ENCODE data around the gene FSIP1. TPM values are rescaled to one million over a fixed set of nuclear protein-coding genes. Genes with fewer than 3 reads are reported as not detected.
"Not testable (repeated sequence)": the region's sequence is repeated elsewhere in the genome, so short reads cannot be mapped to it uniquely, and the experiment has no call there.

Gene FSIP1
- 3.0 TPM for total RNA-seq
- 0.27 TPM for polyA plus RNA-seq

DNA sequence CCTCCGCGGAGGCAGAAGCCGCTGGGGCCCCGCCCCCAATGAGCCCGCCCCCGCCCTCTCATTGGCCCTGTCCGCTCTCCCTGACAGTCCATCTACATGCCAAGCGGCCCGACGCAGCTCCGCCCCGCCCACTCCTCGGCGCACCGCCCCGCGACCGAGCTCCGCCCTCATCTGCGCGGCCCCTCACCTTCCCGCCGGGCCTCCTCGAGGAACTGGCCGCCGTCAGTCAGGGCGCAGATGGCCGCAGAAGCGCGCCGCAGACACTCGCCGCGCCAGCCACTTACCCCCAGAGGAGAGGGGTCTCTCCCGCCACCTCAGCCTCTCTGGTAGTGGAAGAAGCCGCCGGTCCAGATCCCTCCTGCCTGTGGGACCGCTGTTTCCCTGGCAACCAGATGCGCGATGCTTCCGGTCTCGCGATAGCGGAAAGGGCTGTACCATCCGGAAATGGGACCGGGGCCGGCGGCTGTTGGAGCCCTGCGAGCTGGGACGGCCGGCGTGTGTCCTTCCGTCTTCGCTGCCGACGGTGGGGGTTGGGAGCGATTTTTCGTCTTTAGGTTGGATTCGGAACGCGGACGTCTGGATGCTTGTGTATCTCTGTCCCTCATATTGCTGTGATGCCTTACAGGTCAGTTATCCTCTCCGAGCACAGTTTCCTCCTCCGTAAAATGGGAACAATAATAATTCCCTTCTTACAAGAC, at the start of gene FSIP1:
FSIP1 (minus strand) TSS at position 401 of the 698 bp plus-strand sequence. CDS start 6,317 bp downstream, outside the sequence.
- H3K36me3 ChIP-seq (ENCODE audit: insufficient read depth): no peaks in the 10 kb centered on the region
- peak within 1 kb of the TSS; percentile 51 for H3K27ac ChIP-seq (ENCODE audit: low read depth)
- H3K4me3 ChIP-seq (ENCODE audit: low read depth, low read length): peak within 1 kb of the TSS; percentile 59
- H3K4me1 ChIP-seq (ENCODE audit: insufficient read depth): no peaks in the 10 kb centered on the region
- peak; percentile 92 for DNase-seq (ENCODE audit: extremely low spot score)
- WGBS: under 1% methylated on average over 64 of the region's 64 CpGs

DNA sequence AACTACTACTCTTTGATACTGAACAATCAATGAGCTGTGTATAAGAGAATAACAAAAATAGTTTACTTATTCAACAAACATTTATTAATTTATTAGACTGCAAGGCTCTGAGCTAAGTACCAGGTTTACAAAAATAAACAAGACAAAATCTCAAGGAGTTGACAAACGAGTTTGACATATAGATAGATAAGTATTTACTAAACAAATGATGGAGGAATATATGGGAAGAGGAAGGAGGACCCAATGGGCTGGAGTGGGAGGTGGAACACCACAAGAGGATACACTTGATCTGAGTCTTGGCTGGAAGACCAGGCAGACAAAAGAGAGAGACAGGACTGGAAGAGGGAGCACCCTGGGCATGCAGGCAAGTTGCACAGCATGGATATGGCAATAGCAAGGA, 47.5 kb upstream of the FSIP1 start:
- no peak overlapping the region for H3K27ac ChIP-seq (ENCODE audit: low read depth)
- H3K36me3 ChIP-seq (ENCODE audit: insufficient read depth): no peaks in the 10 kb centered on the region
- no peaks in the 10 kb centered on the region for H3K4me1 ChIP-seq (ENCODE audit: insufficient read depth)
- no peak for DNase-seq (ENCODE audit: extremely low spot score)
- H3K4me3 ChIP-seq (ENCODE audit: low read depth, low read length): no peak overlapping the region
- 43% methylated on average over 1 of the region's 1 CpG for WGBS

DNA sequence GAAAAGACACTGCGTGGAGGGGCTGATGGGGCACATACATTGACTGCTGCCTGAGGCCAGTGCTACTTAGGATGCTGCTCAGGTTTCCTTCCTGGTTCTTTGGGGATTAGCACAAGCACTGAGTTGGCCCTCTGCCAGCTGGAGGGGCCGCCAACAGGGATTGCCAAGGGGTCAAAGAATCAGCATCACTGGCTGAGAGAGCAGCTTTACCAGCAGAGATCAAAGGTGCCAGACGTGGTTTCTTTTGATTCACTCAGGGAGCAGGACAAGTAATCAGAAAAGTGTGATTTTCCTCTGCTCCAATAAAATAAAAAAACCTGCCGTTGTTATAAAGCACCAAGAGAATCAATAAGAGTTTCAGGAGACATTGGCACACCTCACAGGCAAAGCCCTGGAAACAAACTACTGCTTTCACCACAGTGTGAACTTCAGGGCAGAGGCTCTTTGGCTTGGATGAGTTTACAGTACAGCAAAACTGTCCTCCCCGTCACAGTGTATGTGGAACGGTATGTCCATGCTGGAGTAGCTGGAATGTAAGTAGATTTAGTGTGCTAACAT, 45.8 kb upstream of the FSIP1 start:
- Histone ChIP-seq H3K4me1 (ENCODE audit: insufficient read depth) (no peaks in the 10 kb centered on the region), H3K36me3 (ENCODE audit: insufficient read depth) (no peaks in the 10 kb centered on the region), H3K27ac (ENCODE audit: low read depth) (no peak overlapping the region), H3K4me3 (ENCODE audit: low read depth, low read length) (no peak overlapping the region)
- no peak for DNase-seq (ENCODE audit: extremely low spot score)
- WGBS: 33% methylated on average over 6 of the region's 6 CpGs

DNA sequence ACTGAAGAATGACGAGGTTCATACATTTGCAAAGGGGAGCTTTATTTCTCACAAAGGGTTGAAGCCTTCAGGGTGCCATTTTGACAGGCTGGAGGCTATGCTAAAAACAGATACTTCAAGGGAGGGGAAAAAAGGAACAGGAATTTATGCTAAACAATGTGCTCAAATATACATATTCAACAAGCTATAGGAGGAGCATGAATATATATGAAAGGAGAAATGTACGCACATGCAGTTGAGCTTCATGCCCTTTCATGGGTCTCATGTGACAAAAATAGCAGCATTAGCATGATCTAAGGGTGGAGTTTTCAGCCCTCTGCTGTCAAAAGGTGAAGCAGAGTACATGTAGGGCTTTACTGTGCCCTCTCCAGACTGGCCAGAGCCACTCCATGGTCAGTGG, 44.3 kb upstream of the FSIP1 start:
- DNase-seq (ENCODE audit: extremely low spot score): no peak
- Histone ChIP-seq H3K4me3 (ENCODE audit: low read depth, low read length) (no peak overlapping the region), H3K27ac (ENCODE audit: low read depth) (no peak overlapping the region), H3K36me3 (ENCODE audit: insufficient read depth) (no peaks in the 10 kb centered on the region), H3K4me1 (ENCODE audit: insufficient read depth) (no peaks in the 10 kb centered on the region)
- WGBS: 97% methylated on average over 2 of the region's 2 CpGs

DNA sequence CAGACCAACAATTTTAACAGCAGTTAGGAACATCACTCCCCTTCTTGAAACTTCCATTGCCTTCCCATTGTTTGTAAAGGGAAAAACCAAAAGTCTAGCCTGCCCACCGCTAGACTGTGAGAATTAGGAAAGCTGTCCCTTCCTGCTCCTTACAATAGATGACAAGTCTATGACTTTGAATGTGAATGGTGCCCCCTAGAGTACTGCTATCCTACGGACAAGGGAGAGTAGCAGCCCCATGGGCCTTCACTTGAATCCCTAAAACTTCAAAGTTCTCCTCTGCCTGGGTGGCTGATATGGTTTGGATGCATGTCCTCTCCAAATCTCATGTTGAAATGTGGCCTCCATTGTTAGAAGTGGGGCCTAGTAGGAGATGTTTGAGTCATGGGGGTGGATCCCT, 41.0 kb upstream of the FSIP1 start:
- no peak overlapping the region for H3K4me3 ChIP-seq (ENCODE audit: low read depth, low read length)
- no peaks in the 10 kb centered on the region for H3K36me3 ChIP-seq (ENCODE audit: insufficient read depth)
- H3K4me1 ChIP-seq (ENCODE audit: insufficient read depth): no peaks in the 10 kb centered on the region
- WGBS: 93% methylated on average over 2 of the region's 2 CpGs
- H3K27ac ChIP-seq (ENCODE audit: low read depth): no peak overlapping the region
- DNase-seq (ENCODE audit: extremely low spot score): no peak

DNA sequence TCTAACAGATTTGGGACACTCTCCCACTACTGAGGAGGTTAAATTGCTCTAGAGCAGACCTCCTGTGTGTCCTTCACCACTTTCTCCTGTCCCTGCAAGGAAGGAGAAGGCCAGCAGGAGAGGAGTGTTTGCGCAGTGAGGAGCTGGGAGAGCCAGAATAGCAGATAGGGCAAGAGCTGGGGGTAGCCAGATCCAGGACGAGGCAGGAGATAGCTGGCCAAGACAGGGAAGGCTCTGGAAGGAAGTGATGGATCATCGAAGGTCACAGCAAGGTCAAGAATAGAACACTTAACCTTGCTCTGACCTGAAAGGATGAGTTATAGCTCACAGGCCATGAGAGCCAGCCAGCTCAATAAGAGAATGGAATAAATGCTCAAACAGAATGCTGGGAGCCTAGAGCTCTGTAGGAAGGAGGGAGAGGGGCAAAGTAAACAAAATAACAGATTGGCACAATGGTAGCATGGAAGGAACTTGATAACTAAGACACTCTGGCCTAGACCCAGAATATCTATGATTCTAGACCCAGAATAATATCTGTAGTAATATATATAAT, 37.5 kb upstream of the FSIP1 start:
- H3K4me1 ChIP-seq (ENCODE audit: insufficient read depth): no peaks in the 10 kb centered on the region
- no peak for DNase-seq (ENCODE audit: extremely low spot score)
- H3K27ac ChIP-seq (ENCODE audit: low read depth): no peak overlapping the region
- no peaks in the 10 kb centered on the region for H3K36me3 ChIP-seq (ENCODE audit: insufficient read depth)
- 46% methylated on average over 3 of the region's 3 CpGs for WGBS
- no peak overlapping the region for H3K4me3 ChIP-seq (ENCODE audit: low read depth, low read length)

DNA sequence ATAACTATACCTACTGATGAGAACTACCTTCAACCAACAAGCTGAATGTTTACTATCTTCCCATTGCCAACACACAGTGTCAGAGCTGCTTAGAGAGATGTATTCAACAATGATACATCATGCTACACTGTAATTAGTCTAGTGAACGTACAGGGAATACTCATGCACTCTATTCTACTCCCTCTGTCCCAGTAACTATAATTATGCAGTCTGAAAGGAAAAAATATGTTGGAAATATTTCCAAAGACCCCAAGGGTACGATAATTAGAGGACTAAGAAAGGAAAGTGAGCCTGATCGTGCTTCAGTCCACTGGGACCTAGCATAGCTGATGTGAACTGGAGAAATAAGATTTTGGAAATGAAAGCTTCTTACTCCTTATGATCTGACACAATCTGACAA, 36.9 kb upstream of the FSIP1 start:
- Histone ChIP-seq H3K27ac (ENCODE audit: low read depth) (no peak overlapping the region), H3K36me3 (ENCODE audit: insufficient read depth) (no peaks in the 10 kb centered on the region), H3K4me3 (ENCODE audit: low read depth, low read length) (no peak overlapping the region), H3K4me1 (ENCODE audit: insufficient read depth) (no peaks in the 10 kb centered on the region)
- 88% methylated on average over 3 of the region's 3 CpGs for WGBS
- no peak for DNase-seq (ENCODE audit: extremely low spot score)

DNA sequence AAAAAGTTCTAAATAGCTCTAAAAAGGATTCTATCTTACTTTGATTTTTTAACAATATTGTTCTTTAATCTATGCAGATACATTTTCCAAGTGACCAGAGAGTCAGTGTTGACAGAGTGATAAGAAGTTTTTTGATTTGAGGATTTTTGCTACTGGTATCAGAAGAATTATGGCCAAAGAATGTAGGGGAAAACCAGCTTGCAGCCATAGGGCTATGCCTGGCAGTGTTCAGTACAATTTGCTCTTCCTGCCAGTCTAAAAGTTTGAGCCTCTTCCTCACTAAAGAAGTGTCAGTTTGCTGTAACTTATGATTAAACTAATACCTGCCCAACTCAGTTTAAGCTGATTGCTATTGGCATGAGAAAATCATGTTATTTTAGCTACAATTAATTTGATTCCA, 35.3 kb upstream of the FSIP1 start:
- Histone ChIP-seq H3K27ac (ENCODE audit: low read depth) (no peak overlapping the region), H3K4me1 (ENCODE audit: insufficient read depth) (no peaks in the 10 kb centered on the region), H3K36me3 (ENCODE audit: insufficient read depth) (no peaks in the 10 kb centered on the region), H3K4me3 (ENCODE audit: low read depth, low read length) (no peak overlapping the region)
- DNase-seq (ENCODE audit: extremely low spot score): no peak

DNA sequence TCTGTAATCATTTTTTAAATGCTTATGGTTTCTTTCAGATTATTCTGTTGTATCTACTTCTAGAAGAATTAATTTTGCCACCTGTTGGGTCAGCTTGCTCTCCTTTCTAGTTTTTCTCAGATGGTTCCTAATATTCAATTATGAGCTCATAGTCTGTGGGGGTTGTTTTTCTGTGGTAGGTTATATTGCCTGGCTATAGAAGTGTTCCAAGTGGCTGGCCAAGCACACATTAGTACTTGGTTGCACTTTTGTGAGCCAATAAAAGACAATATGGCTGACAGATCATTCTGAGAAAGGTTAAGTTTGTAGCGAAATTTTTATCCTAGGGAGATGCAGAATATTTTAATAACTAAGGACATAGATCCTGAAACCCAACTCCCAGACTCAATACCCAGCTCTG, 31.8 kb upstream of the FSIP1 start:
- no peaks in the 10 kb centered on the region for H3K36me3 ChIP-seq (ENCODE audit: insufficient read depth)
- WGBS: 87% methylated on average over 1 of the region's 1 CpG
- H3K4me1 ChIP-seq (ENCODE audit: insufficient read depth): no peaks in the 10 kb centered on the region
- no peak for DNase-seq (ENCODE audit: extremely low spot score)
- H3K4me3 ChIP-seq (ENCODE audit: low read depth, low read length): no peak overlapping the region
- no peak overlapping the region for H3K27ac ChIP-seq (ENCODE audit: low read depth)

DNA sequence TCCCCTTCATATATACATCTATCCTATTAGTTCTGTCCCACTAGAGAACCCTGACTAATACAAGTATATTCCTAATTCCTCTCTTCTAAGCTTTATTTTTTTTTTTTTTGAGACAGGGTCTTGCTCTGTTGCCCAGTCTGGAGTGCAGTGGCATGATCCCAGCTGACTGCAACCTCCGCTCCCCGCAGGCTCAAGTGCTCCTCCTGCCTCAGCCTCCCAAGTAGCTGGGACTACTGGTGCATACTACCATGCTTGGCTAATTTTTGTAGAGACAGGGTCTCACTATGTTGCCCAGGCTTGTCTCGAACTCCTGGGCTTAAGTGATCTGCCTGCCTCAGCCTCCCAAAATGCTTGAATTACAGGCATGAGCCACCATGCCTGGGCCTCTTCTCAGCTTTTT, 30.0 kb upstream of the FSIP1 start:
- not testable (repeated sequence) for H3K4me3 ChIP-seq (ENCODE audit: low read depth, low read length); H3K27ac ChIP-seq (ENCODE audit: low read depth); DNase-seq (ENCODE audit: extremely low spot score); H3K4me1 ChIP-seq (ENCODE audit: insufficient read depth); H3K36me3 ChIP-seq (ENCODE audit: insufficient read depth)
- WGBS: 96% methylated on average over 3 of the region's 3 CpGs

DNA sequence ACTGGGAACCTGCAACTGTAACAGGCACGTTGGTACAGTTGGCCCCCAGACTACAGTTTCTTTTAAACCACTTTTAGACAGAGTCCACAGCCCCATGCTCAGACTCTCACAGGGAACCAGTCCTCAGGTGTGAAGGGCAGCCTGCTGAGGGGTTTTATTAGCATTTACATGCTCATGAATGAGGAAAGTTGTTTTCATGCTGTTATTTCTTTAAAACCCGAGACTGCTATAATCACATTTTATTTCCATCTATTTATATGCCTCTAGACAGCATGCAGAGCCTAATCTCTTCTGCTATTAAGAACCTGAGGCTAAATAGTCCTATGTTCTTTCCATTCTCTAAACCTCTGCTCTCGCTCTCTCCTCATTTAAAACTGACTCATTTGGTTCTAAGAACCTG, 26.3 kb upstream of the FSIP1 start:
- no peaks in the 10 kb centered on the region for H3K36me3 ChIP-seq (ENCODE audit: insufficient read depth)
- H3K4me1 ChIP-seq (ENCODE audit: insufficient read depth): no peaks in the 10 kb centered on the region
- H3K4me3 ChIP-seq (ENCODE audit: low read depth, low read length): no peak overlapping the region
- H3K27ac ChIP-seq (ENCODE audit: low read depth): no peak overlapping the region
- 52% methylated on average over 3 of the region's 3 CpGs for WGBS
- no peak for DNase-seq (ENCODE audit: extremely low spot score)

DNA sequence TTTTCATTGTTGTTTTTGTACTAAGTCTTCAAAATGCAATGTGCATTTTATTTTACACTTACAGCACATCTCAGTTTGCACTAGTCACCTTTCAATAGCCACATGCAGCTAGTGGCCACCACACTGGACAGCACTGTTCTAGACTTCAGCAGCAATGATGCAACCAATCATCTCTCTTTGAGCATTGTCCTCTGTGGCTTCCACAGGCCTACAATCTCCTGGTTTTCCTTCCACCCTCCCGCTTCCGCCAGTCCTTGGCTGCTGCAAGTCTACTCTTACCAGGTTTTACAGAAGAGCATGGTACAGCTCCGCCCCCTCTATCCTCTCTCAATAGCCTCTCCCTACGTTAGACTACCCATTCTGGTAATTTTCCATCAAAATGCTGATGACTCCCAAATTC, 25.1 kb upstream of the FSIP1 start:
- 88% methylated on average over 4 of the region's 4 CpGs for WGBS
- Histone ChIP-seq H3K36me3 (ENCODE audit: insufficient read depth) (no peaks in the 10 kb centered on the region), H3K4me3 (ENCODE audit: low read depth, low read length) (no peak overlapping the region), H3K4me1 (ENCODE audit: insufficient read depth) (no peaks in the 10 kb centered on the region), H3K27ac (ENCODE audit: low read depth) (no peak overlapping the region)
- DNase-seq (ENCODE audit: extremely low spot score): no peak

DNA sequence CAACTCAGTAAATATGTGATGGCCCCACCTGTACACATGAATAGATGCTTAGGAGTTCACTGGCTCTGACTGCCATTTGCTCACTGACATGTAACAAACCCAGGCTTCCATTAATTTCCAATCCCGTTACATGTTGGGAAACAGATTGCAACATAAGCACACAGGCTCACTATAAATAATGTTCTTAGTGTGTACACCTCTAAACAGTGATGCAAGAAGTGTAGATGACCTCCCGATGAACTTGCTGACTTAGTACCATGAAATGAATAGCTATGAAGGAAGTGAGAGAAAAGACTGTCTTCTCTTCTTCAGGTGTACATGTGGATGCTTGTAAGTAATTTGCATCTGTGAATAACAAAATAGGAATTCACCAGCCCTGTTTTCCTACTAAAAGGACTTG, 21.4 kb upstream of the FSIP1 start:
- Histone ChIP-seq H3K27ac (ENCODE audit: low read depth) (no peak overlapping the region), H3K4me3 (ENCODE audit: low read depth, low read length) (no peak overlapping the region), H3K36me3 (ENCODE audit: insufficient read depth) (no peaks in the 10 kb centered on the region), H3K4me1 (ENCODE audit: insufficient read depth) (no peaks in the 10 kb centered on the region)
- 76% methylated on average over 2 of the region's 2 CpGs for WGBS
- DNase-seq (ENCODE audit: extremely low spot score): no peak

DNA sequence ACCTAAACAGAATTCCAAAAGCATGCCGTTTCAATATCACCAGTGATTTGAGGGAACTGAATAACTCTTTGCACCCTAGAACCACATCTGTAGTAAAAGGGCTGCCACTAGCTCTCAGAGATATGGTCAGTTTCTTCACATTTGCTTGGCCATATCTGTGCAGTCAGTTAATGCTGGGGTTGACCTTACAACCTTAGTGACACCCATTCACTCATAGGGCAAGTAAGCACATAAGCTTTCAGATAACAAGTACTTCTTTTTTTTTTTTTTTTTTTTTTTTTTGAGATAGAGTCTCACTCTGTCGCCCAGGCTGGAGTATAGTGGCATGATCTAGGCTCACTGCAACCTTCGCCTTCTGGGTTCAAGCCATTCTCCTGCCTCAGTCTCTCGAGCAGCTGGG, 20.4 kb upstream of the FSIP1 start:
- no peak overlapping the region for H3K27ac ChIP-seq (ENCODE audit: low read depth)
- H3K4me3 ChIP-seq (ENCODE audit: low read depth, low read length): no peak overlapping the region
- H3K4me1 ChIP-seq (ENCODE audit: insufficient read depth): no peaks in the 10 kb centered on the region
- no peaks in the 10 kb centered on the region for H3K36me3 ChIP-seq (ENCODE audit: insufficient read depth)
- 92% methylated on average over 4 of the region's 4 CpGs for WGBS
- no peak for DNase-seq (ENCODE audit: extremely low spot score)

All from urinary bladder (tissue), 4 donors.